Endothelial cell (in vitro differentiated cells): ENCODE measurements around the gene ITIH4. TPM values are rescaled to one million over a fixed set of nuclear protein-coding genes. Genes with fewer than 3 reads are reported as not detected.
A peak's percentile ranks its signal among the peaks of the same experiment; 100 is the strongest.

Source experiments
- DNase-seq: peaks from one replicate; pipeline ENCODE4 v3.0.0; 2021; ENCODE audit warnings: low spot score
- H3K27ac Mint-ChIP-seq: one replicate; pipeline ENCODE4 v1.8.0; 2021; ENCODE audit warnings: mixed read lengths, inconsistent platforms; ENCODE audit not compliant: unreplicated experiment
- H3K27me3 Mint-ChIP-seq: one replicate; pipeline ENCODE4 v1.8.0; 2021; ENCODE audit warnings: mild to moderate bottlenecking, moderate library complexity, mixed read lengths, inconsistent platforms; ENCODE audit not compliant: unreplicated experiment
- H3K36me3 Mint-ChIP-seq: one replicate; pipeline ENCODE4 v1.8.0; 2021; ENCODE audit warnings: mild to moderate bottlenecking, low read depth, mixed read lengths, inconsistent platforms; ENCODE audit not compliant: unreplicated experiment
- H3K4me1 Mint-ChIP-seq: one replicate; pipeline ENCODE4 v1.8.0; 2021; ENCODE audit warnings: mild to moderate bottlenecking, mixed read lengths, inconsistent platforms; ENCODE audit not compliant: unreplicated experiment
- H3K4me3 Mint-ChIP-seq: one replicate; pipeline ENCODE4 v1.8.0; 2021; ENCODE audit warnings: mild to moderate bottlenecking, mixed read lengths, inconsistent platforms; ENCODE audit not compliant: unreplicated experiment
- H3K9me3 Mint-ChIP-seq: one replicate; pipeline ENCODE4 v1.8.0; 2021; ENCODE audit warnings: mixed read lengths, inconsistent platforms; ENCODE audit not compliant: unreplicated experiment
- CTCF ChIP-seq: fragments of 200-600 bp; sonication (generic); IDR thresholded peaks from one replicate; pipeline ENCODE4 v1.5.0; 2021; ENCODE audit warnings: antibody characterized with exemption; ENCODE audit not compliant: unreplicated experiment
- total RNA-seq: library from RNA; stranded (reverse); fragmentation: NEBNext Ultra II Directional; extraction: Animal tissue kit (Norgen Biotek cat#: 25700); gene quantifications from one replicate; pipeline ENCODE4 v1.2.1, GENCODE V29; 2021; ENCODE audit not compliant: unreplicated experiment

ITIH4 gene
- total RNA-seq, 1 donor from 2014 or later = 8.2 TPM

DNA sequence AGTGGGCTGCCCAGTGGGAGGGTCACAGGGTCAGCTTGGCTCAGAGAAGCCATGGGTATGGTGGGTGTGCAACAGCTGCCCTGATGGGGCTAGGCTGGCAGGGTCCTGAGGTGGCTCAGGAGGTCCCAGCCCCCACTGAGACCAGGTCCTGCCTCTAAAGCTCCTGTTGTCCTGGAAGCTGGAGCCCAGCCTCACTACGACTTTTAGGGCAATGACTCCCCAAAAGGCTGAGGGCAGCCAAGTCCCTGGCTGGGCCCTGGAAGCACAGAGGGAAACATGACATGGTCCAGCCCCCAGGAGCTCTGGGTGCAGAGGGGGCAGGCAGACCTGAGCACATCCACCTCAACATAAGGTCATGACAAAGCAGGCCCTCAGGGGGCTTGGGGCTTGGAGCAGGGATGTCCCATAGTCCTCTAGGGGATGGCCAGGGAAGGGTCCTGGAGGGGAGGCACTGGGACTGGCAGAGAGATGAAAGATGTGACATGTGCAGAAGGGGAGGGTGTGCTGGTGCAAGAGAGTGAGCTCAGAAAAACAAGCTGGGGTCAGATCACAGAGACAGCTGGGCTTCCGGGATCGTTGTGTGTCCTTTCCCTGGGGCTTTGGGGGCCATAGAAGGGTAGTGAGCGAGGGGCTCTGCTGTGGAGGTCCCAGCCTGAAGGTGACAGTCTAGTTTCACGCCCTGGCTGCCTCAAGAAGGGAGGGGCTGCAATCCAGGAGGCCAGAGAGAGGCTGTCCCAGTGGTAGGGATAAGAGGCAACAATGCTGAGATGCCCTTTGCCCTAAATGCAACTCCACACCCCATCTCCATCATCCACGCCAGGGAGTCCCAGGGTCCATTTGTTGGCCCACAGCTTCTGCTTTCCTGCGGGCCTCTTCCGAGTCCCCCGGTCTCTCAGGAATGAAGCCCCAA, 36.5 kb downstream of the ITIH4 start:
- Mint-ChIP-seq H3K27me3 (peaks cover 9% of the 10 kb centered on the region), H3K9me3 (no peaks in the 10 kb centered on the region), H3K4me1 (peaks cover 7% of the 10 kb centered on the region), H3K4me3 (no peak overlapping the region), H3K36me3 (no peaks in the 10 kb centered on the region), H3K27ac (no peak overlapping the region)
- TF ChIP-seq CTCF = no peak
- no peak for DNase-seq

DNA sequence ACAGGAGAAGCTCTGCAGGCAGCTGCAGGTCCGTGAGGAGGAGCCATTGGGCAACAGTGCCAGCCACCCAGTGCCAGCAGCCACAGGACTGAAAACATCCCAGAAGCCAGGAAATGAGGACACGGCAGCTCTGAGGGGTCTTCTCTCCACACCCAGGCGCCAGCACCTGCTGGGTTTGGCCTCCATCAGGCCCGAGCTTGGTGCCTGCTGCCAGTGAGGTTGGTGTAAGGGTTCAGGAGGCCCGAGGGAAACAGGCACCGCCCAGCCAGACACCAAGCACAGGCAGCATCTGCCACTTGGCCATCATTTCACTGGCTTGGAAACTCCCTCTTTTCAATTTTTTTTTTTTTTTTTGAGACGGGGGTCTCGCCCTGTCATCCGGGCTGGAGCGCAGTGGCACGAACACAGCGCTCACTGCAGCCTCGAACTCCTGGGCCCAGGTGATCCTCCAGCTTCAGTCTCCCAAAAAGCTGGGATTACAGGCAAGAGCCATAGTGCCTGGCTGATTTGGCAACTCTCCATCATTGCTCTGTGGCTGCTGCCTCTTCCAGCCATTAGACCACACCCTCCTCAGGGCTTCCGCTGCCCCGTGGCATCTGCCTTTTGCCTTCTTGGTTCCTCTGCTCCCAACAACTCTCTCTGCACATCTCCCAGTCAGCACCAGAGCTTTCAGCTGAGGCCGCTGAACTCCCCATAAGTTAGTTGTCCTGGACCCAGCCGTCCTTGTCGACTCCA, 37.3 kb downstream of the ITIH4 start:
- Mint-ChIP-seq H3K27me3 (peaks cover 9% of the 10 kb centered on the region), H3K27ac (no peak overlapping the region), H3K36me3 (no peaks in the 10 kb centered on the region), H3K4me1 (peaks cover 7% of the 10 kb centered on the region), H3K4me3 (no peak overlapping the region), H3K9me3 (no peaks in the 10 kb centered on the region)
- no peak for DNase-seq
- TF ChIP-seq CTCF = no peak

GRCh38 chr3:52792413-52792812, 38.1 kb downstream of the ITIH4 start:
- Mint-ChIP-seq H3K36me3 (no peaks in the 10 kb centered on the region), H3K27ac (no peak overlapping the region), H3K4me3 (no peak overlapping the region), H3K27me3 (peaks cover 8% of the 10 kb centered on the region), H3K9me3 (no peaks in the 10 kb centered on the region), H3K4me1 (peaks cover 7% of the 10 kb centered on the region)
- peak; percentile 27 for DNase-seq
- TF ChIP-seq CTCF = peak; percentile 26

DNA sequence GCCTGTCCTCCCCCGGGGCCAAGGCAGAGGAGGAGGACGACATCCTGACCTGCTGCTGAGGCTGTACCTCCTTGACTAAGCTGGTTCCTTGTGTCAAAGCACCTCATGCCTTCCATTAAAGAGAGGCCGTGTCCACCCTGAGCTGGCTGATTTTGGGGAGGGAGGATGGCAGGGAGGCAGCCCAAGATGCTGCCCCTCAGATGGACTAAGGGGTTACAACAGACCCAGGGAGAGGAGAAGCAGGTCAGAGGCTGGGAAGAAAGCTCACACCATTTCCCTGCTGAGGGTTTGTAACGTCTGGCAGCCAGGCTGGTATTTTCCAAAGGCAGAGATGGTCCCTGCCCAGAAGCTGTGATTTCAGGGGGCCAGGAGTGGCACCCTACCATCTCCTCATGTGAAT, 38.5 kb downstream of the ITIH4 start:
- Mint-ChIP-seq H3K4me1 (peaks cover 7% of the 10 kb centered on the region), H3K36me3 (no peaks in the 10 kb centered on the region), H3K27me3 (peaks cover 8% of the 10 kb centered on the region), H3K4me3 (no peak overlapping the region), H3K27ac (no peak overlapping the region), H3K9me3 (no peaks in the 10 kb centered on the region)
- no peak for DNase-seq
- no peak for TF ChIP-seq CTCF

DNA sequence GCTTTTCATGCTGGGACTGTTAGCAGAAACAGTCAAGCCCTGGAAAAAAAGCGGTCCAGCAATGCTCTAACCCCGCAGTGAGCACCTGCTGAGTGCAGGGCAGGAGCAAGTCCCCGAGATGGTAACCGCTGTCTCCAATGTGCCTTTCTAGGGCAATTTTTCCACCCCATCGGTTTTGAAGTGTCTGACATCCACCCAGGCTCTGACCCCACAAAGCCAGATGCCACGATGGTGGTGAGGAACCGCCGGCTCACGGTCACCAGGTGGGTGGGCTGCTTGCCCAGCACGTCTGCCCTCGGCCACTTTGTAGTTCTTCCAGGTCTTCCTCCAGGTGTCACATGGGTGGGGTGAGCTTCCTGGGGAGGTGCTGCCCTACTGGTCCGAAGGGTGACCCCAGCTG, 39.1 kb downstream of the ITIH4 start:
- no peak overlapping the region for H3K27ac Mint-ChIP-seq
- peaks cover 6% of the 10 kb centered on the region for H3K27me3 Mint-ChIP-seq
- no peak for DNase-seq
- no peak for TF ChIP-seq CTCF
- no peaks in the 10 kb centered on the region for H3K9me3 Mint-ChIP-seq
- no peaks in the 10 kb centered on the region for H3K36me3 Mint-ChIP-seq
- H3K4me1 Mint-ChIP-seq = peaks cover 7% of the 10 kb centered on the region
- no peak overlapping the region for H3K4me3 Mint-ChIP-seq
